NCI-H82 treated with DMSO at 0.1 percent for 48 hours (cell line): Measurements from ENCODE around the gene PECR.

Experiments
- DNase-seq: peaks from one replicate; lab custom pipeline; 2025; ENCODE audit not compliant: unreplicated experiment; lab: John Stamatoyannopoulos, UW

The PECR gene

DNA sequence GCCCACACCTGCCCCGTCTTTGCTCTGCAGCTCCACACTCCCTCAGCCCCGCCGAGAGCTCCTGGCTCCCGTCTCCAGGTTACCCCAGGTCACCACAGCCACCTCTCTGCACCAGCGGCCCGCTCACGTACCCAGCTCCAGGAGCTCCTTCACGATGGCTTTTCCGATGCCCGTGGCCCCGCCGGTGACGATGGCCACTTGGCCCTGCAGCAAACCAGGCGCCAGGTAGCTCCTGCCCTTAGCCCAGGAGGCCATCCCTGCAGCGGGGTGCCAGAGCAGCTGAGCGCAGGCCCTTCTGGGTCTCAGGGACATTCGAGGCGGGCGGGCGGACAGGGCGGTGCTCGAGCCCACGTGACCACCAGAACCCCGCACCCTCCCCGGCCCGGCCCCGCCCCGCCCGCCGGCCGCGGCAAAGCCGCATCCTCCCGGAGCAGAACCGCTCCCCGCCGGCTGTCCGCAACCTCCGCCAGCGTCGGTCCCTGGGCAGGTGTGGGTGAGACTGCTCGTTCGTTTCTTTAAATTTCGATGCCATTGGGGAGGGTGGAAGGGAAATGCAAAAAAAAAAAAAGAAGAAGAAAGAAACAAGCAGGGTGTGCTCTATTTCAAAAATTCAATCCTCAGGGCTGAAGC, at the start of gene PECR, which contains the start of gene TMEM169:
Gene PECR (minus strand): TSS at position 323 of the 630 bp plus-strand sequence. CDS start 68 bp downstream, at position 255.
Gene TMEM169 (plus strand): TSS at position 433 of the 630 bp plus-strand sequence. CDS start 14,045 bp downstream, outside the sequence.
- peak; percentile 57 for DNase-seq

DNA sequence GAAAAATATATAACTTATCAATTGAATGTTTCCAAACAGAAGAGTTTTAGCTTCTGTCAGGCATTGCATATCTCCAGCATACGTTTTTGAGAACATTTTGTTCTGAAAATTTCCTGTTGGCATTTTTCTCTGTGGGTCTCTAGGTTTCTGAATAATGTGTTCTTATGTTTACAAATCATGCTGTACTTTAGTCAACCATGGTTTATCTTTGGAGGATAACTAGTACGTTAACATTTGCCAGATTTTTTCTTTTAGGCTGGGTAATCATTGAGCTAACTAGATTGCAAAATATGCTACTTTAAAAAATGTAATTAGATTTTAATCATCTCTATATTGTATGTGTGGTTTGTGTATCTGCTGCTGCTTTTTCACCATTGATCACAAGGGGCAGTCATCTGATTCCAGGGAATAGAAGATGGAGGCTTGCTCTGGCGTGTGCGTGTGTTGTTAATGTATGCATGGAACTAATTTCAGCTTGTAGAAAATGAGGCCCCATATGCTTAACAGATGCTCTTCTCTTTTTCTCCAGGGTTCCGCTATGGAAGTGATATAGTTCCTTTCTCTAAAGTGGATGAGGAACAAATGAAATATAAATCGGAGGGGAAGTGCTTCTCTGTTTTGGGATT, 48.9 kb upstream of the PECR start:
- DNase-seq: no peak

DNA sequence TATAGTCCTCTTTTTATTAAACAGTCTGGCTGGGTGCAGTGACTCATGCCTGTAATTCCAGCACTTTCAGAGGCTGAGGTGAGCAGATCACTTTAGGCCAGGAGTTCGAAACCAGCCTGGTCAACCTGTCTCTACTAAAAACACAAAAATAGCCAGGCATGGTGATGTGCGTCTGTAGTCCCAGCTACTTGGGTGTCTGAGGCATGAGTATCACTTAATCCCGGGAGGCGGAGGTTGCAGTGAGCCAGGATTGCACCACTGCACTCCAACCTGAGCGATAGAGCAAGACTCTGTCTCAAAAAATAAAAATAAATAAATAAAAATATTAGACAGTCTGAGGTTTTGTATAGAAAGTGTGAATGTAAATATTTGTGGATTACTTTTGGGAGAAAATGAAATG, 45.3 kb upstream of the PECR start:
- no peak for DNase-seq

DNA sequence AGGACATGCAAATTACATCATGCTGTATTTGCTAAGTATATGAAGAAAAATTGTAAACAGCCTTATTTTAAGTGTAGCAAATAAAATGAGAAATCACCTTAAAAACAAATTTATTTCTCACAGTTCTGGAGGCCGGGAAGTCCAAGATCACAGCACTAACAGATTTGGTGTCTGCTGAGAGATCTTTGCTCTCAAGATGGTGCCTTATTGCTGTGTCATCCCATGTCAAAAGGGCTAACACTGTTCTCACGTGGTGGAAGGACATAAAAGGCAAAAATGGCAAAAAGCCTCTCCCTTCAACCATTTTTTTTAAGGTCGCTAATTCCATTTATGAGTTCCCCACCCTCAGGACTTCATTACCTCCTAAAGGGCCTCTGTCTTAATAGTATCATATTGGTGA, 39.6 kb upstream of the PECR start:
- DNase-seq: no peak

DNA sequence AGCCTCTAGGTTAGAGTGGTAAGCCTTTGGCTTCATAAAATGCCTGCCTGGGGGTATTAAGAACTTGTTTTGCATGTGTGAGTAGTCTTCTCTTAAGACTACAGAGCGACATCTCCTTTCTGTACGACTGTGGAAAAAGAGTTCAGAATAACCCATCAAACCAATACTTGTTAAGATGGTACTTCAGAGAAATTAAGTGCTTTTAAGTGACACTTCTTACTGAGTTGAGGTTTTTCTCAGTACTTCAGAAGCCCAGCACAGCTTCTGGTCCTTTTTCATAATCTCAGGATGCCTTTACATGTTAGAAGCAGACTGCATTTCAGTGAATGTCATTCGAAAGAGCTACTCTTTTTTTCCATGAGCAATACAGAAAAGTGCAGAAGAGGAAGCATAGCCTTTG, 38.4 kb upstream of the PECR start:
- no peak for DNase-seq

DNA sequence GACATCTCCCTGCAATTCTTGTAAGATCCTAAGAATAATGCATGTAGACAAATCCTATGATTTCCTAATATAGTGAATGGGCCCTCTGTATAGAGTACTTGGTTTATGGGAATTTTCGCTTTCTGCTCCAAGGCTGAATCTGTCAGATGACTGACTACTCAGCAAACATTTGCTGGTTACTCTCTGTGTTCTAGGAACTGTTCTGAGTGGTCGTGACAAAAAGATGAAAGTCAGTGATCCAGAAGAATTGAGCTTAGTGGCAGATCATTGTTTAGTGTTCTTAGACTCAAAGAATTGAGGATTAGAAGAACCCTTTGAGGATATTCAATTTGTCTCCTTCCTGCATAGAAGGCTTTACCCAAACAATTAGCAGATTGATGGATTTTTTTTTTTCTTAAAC, 37.5 kb upstream of the PECR start:
- no peak for DNase-seq

DNA sequence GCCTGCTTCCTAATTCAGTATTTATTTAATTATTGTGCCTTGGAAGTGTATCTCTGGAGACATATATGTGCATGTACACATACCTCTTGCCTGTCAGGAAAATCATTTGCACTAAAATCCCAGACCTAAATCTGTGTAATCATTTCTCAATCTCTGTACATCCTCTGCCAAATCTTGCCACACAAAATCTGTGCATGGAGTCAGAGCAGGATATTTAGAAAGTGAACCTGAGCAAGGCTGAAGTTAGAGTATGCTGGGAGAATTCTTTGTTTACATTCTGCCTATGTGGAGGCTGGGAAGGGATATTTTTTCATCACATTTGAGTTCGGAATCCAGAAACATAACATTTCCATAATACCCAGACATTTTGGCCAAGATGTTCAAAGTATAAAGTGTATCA, 36.9 kb upstream of the PECR start:
- no peak for DNase-seq

DNA sequence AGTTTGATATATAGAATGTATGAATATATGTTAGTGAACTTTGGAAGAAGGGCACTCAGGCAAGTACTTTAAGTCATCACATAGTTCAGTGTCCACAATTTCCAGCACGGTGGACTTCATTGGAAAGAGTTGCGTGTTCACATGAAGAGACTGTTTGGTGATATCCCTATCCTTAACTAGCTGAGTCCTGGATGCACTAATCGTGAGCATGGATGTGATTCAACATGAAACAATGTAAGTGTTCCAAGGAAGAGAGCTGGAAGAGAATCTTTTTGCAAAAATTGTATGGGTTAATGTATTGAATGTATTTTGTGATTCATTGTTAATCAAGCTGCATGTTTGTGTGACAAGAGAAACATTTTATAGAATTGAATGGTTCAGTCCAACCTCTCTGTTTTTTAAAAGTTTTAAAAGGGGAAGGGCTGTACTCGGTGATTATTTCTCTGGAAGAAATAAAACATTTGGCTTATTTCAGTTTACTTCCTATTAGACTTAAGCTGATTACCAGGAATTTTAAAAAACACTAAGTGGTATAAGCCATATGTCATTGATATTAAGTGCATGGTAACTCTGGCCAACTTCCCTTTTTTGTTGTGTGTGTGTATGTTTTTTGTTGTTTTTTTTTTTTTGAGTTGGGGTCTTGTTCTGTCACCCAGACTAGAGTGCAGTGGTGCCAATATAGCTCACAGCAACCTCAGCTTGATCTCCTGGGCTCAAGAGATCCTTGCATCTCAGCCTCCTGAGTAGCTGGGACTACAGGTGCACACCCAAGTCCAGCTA, 36.1 kb upstream of the PECR start:
- DNase-seq: no peak

DNA sequence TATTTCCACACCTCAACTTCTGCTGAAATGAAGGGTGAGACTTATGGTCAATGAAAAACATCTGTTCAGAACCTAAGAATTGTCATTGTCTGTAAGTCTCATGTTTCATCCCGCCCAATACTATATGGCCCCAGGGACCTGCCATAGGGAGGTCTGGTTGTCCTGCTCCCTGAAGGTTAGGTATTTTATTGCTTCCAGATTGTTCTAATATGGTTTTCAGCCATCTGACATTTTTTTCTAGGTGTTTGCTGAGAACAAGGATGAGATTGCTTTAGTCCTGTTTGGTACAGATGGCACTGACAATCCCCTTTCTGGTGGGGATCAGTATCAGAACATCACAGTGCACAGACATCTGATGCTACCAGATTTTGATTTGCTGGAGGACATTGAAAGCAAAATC, 34.8 kb upstream of the PECR start:
- peak; percentile 42 for DNase-seq

DNA sequence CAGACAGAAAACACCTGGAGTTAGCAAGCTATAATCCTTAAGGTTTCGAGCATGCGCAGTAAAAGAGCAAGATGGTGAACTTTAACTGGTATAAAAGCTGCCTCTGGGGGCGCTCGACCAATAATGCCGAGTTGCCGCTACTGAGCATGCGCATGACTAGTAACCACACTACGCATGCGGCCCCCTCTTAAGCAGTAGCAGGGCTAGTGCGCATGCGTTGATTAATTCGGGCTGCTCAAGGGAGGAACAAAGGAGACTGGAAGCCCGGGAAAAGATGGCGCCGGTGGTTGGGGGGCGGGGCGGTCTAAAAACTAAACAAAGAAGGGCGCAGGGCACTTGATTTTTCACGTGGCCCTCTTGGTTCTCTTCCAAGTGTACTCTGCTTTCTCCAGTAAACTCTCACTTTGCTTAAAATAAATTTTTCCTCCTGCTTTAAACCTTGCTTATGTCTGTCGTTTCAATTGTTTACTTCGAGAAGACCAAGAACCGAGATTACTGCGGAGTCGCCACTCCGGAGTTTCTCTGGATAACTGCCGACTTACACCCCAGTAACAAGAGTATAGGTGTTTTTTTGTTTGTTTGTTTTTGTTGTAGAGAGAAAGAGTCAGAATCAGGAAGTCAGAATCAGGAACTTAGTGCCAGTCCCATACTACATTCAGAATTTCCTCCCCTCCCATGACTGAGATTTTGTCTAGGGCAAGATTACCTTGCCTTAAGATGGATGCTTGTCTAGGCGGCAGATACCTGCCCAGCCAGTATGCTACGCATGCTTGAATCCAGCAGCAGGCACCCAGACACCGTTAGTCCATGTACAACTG, 33.3 kb upstream of the PECR start:
- DNase-seq: peak; percentile 99

DNA sequence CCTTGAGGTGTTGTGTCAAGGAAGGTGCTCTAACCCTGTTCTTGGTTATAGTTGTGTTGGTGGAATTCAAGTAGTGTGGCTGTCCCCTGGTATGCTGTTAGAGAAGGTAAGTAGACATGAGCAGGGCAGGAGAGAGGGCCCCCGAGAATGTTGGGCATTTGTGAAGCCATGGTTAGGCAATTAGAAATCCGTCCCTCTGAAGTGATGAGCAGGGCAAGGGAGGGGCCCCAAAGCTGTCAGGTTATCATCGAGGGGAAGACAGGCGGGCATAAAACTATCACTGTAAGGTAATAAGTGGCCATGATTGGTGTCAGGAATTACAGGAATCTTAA, 32.7 kb upstream of the PECR start:
- no peak for DNase-seq

DNA sequence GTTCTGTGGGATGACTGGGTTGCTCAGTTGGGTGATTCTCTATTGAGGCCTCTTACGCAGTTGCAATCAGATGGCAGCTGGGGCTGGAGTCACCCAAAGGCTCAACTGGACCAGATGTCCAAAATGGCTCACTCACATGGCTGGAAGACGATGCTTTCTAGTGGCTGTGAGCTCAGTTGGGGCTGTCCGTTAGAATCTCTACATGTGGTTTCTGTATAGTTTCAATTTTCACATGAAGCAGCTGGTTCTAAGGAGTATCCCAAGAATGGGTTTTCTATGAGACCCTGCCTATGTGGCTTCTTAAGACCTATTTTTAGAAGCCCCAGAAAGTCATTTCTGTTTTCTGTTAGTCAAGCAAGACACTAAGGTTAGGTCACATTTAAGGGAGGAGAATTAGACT, 32.0 kb upstream of the PECR start:
- DNase-seq: no peak

DNA sequence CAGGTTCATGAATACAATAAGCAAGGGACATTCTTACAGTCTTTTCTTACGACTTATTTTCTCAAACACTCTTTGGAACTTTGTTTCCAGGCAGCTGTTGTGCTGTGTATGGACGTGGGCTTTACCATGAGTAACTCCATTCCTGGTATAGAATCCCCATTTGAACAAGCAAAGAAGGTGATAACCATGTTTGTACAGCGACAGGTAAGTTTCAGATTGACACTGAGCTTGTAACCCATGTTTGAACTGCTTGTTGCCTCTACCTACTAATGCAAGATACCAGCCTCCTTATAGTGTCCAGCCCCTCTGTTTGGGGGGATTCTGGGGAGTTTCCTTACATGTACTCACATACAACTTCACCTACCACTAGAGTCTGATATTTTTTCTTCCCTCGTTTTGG, 31.3 kb upstream of the PECR start:
- DNase-seq: no peak

DNA sequence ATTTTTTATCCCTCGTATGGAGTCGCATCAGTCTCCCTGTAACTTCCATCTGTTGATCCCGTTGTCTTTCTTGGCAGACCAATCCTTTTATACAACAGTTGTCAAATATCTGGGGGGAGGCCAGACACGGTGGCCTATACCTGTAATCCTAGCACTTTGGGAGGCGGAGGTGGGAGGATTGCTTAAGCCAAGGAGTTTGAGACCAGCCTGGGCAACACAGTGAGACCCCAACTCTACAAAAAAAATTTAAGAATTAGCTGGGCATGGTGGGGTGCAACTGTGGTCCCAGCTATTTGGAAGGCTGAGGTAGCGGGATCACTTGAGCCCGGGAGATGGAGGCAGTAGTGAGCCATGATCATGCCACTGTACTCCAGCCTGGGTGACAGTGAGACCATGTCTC, 29.5 kb upstream of the PECR start:
- no peak for DNase-seq

DNA sequence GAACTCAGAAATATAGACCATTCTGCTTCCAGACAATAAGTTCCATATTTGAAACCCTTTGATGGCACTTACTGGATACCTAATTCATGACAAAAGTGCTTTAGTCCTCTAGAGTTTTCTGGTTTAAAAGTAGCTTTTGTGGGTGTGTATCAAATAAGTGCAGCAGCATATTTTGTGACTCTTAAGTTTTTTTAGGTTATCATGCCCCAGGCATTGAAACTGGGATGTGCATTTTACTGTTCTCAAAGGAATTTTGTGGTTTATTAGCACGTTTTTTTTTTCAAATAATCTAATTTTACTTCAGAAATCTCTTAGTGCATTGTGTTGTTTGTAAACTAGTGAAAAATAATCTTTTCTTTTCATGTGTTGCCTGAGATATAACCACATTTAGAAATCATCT, 29.0 kb upstream of the PECR start:
- DNase-seq: no peak

DNA sequence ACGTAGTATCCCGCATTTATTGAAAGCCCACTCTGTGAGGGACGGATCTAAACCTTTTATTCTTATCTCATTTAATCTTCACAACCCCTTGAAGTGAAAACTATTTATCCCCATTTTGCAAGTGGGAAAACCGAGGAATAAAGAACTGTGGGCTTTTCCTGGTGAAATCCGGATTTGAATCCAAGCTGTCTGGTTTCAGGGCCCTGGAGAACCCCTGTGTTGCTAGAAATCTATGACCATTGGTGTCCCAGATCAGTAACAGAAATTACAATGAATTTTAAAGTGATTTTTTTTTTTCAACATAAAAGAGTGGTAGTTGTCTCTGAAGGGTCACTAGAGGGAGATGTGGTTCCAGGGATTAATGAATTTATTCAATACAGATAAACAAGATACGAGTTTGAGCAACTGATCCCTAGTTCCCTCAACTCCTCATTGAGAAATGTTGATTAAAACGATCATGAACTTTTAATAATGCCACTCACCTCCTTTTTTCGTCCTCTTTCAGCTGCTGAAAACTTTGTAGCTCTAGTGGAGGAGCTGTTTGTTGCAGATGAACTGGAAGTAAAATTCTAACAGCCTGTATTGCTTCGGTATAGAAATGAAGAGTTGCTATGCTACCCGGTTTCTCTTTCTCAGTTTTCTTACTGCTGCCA, 28.5 kb upstream of the PECR start:
- DNase-seq: no peak

DNA sequence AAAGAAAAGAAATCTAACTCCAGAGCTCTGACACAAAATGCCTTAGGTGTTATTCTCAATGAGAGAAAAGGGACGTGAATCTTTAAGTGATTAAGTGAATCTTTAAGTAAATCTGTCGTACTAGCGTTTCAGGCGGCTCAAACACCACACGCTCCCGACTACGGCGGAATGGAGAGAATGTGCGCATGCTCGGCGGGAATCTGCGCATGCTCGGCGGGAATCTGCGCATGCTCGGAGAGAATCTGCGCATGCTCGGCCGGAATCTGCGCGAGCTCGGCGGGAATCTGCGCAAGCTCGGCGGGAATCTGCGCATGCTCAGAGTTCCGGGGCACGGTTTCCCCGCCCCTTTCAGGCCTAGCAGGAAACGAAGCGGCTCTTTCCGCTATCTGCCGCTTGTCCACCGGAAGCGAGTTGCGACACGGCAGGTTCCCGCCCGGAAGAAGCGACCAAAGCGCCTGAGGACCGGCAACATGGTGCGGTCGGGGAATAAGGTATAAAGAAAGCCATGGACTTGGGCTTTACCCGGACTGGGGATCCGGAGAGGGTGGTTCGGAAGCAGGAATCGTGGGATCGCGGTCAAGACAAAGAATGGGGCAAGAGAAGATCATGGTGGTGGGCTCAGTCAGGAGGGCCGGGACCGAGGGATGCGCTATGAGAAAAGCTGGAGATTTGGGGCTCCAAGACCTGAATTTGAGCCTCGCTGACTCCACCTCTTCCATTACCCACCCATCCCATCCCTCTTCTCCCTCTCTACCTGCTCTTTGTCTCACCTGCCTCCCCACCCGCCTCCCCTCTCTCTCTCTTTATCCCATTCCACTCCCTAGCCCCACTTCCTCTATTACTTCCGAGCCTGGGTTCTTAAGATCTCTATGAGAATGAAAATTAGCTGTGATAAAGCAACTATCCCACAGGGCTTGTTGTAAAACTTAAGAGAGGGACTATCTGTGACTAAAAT, 27.6 kb upstream of the PECR start, which contains the start of gene XRCC5:
Gene XRCC5 (plus strand): TSS at position 382 of the 955 bp plus-strand sequence. CDS start 89 bp downstream, at position 471.
- DNase-seq: peak; percentile 91

DNA sequence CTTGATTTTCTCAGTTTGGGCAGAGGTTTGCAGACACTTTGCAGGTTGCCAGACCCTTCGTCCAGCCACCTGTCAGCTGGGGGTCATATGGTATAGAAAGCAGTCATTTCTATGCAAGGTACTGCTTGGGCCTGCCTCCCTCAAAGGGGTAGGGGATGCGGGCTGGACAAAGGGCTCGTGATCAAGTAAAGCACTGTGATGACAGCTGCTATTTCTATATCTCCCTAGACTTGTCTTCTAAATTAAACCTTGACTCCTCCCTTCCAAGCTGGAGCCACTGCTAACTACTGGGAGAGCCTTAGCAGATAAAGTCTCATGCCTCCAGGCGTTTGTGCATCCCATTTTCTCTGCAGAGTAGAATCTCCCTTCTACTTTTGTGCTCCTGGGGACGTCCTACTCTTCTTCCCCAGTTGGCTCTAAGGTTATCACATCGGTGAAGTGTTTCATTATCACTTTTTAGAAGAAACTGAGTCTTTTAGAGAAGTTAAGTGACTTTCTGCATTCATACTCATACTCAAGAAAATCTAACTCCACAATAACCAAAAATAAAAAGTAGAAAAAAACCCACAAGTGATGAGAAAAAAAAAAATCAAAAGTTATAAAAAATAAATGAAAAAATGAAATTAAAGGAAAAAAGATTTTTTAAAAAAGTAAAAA, 26.8 kb upstream of the PECR start:
- DNase-seq: peak; percentile 59

DNA sequence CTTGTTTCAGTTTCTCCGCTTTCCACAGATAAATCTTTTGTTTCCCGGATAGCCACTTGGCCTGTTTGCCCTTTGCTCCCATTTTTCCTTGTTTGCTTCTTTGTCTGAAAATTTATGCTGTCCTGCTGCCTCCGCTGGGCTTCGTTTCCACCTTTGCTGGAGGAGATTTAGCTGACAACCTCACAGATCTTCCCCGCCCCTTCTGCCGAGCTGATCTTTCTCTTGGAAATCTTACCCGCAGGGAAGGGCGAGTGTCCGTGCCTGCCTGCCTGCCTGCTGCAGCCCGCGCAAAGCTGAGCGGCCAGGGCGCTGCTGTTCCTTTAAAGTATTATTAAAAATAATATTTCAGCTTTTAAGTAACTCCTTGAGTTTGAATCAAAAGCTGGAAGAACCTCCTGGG, 26.2 kb upstream of the PECR start:
- peak; percentile 28 for DNase-seq
